ENCODE results near the gene ALB. TPM values are rescaled to one million over a fixed set of nuclear protein-coding genes. Genes with fewer than 3 reads are reported as not detected.

The ALB gene
- total and polyA plus RNA-seq, 8 donors = 0.99 to 111 (median 4.1) TPM; not detected in 1

DNA sequence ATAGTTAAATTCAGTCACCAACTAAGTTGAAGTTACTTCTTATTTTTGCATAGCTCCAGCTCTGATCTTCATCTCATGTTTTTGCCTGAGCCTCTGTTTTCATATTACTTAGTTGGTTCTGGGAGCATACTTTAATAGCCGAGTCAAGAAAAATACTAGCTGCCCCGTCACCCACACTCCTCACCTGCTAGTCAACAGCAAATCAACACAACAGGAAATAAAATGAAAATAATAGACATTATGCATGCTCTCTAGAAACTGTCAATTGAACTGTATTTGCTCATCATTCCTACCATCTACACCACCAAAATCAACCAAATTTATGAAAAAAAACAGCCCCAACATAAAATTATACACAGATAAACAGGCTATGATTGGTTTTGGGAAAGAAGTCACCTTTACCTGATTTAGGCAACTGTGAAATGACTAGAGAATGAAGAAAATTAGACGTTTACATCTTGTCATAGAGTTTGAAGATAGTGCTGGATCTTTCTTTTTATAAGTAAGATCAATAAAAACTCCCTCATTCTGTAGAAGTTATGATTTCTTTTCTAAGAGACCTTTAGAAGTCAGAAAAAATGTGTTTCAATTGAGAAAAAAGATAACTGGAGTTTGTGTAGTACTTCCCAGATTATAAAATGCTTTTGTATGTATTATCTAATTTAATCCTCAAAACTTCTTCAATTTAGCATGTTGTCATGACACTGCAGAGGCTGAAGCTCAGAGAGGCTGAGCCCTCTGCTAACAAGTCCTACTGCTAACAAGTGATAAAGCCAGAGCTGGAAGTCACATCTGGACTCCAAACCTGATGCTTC is 7.0 kb downstream of the ALB start:
- intact Hi-C loops (cut with DNase I) = no loop called here
- no peak for TF ChIP-seq CTCF (IDR thresholded peaks at IDR 0.05)
- Histone ChIP-seq H3K4me3 (no peak overlapping the region), H3K27ac (no peak overlapping the region), H3K36me3 (no peaks in the 10 kb centered on the region), H3K4me1 (no peaks in the 10 kb centered on the region), H3K27me3 (no peaks in the 10 kb centered on the region), H3K9me3 (no peaks in the 10 kb centered on the region)
- no peak for DNase-seq
- no peak for ATAC-seq

DNA sequence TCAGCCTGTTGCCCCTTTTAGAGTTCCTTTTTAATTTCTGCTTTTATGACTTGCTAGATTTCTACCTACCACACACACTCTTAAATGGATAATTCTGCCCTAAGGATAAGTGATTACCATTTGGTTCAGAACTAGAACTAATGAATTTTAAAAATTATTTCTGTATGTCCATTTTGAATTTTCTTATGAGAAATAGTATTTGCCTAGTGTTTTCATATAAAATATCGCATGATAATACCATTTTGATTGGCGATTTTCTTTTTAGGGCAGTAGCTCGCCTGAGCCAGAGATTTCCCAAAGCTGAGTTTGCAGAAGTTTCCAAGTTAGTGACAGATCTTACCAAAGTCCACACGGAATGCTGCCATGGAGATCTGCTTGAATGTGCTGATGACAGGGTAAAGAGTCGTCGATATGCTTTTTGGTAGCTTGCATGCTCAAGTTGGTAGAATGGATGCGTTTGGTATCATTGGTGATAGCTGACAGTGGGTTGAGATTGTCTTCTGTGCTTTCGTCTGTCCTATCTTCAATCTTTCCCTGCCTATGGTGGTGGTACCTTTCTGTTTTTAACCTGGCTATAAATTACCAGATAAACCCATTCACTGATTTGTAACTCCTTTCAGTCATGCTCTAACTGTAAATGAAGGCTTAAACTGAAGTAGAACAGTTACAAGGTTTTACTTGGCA is 7.8 kb downstream of the ALB start:
- Histone ChIP-seq H3K27me3 (no peaks in the 10 kb centered on the region), H3K9me3 (no peaks in the 10 kb centered on the region), H3K4me1 (no peaks in the 10 kb centered on the region), H3K4me3 (no peak overlapping the region), H3K36me3 (no peaks in the 10 kb centered on the region), H3K27ac (no peak overlapping the region)
- intact Hi-C loops (cut with DNase I) = no loop called here
- no peak for ATAC-seq
- DNase-seq = no peak
- TF ChIP-seq CTCF (IDR thresholded peaks at IDR 0.05) = no peak

DNA sequence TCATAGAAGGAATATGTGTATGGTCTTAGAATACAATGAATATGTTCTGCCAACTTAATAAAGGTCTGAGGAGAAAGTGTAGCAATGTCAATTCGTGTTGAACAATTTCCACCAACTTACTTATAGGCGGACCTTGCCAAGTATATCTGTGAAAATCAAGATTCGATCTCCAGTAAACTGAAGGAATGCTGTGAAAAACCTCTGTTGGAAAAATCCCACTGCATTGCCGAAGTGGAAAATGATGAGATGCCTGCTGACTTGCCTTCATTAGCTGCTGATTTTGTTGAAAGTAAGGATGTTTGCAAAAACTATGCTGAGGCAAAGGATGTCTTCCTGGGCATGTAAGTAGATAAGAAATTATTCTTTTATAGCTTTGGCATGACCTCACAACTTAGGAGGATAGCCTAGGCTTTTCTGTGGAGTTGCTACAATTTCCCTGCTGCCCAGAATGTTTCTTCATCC is 9.2 kb downstream of the ALB start:
- Histone ChIP-seq H3K4me3 (no peak overlapping the region), H3K4me1 (no peaks in the 10 kb centered on the region), H3K36me3 (no peaks in the 10 kb centered on the region), H3K27ac (no peak overlapping the region), H3K9me3 (no peaks in the 10 kb centered on the region), H3K27me3 (no peaks in the 10 kb centered on the region)
- TF ChIP-seq CTCF (IDR thresholded peaks at IDR 0.05) = no peak
- intact Hi-C loops (cut with DNase I) = no loop called here
- no peak for ATAC-seq
- DNase-seq = no peak

- H3K27ac ChIP-seq = no peak overlapping the region
- H3K27me3 ChIP-seq = no peaks in the 10 kb centered on the region
- intact Hi-C loops (cut with DNase I) = no loop called here
- no peaks in the 10 kb centered on the region for H3K4me1 ChIP-seq
- H3K36me3 ChIP-seq = no peaks in the 10 kb centered on the region
- H3K4me3 ChIP-seq = no peak overlapping the region
- DNase-seq (no peak), ATAC-seq (no peak)
- TF ChIP-seq CTCF (IDR thresholded peaks at IDR 0.05) = no peak
- H3K9me3 ChIP-seq = no peaks in the 10 kb centered on the region
These were observed 10.8 kb downstream of the ALB start for GRCh38 chr4:73414936-73415271.

DNA sequence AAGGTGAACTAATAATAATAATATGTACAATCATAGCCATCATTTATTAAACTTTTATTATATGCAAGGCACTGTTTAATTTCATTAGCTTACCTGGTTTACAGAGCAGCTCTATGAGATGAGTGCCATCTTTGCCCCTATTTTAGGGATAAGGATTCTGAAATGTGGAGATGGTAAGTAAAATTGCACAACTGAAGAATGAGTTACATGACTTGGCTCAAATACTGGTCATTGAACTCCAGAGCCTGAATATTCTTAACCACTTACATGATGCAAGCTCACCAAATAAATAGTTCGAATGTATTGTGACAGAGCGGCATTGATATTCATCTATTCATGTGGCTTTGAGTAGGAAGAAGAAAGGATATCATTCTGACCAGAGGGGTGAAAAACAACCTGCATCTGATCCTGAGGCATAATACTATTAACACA is 11.7 kb downstream of the ALB start:
- Histone ChIP-seq H3K27me3 (no peaks in the 10 kb centered on the region), H3K36me3 (no peaks in the 10 kb centered on the region), H3K4me1 (no peaks in the 10 kb centered on the region), H3K9me3 (no peaks in the 10 kb centered on the region), H3K27ac (no peak overlapping the region), H3K4me3 (no peak overlapping the region)
- DNase-seq (no peak), ATAC-seq (no peak)
- intact Hi-C loops (cut with DNase I) = no loop called here
- TF ChIP-seq CTCF (IDR thresholded peaks at IDR 0.05) = no peak
